Activated B cell treated with CpG ODN at 0.5 μM for 24 hours (primary cell): ENCODE measurements around the gene PDGFRB. TPM values are rescaled to one million over a fixed set of nuclear protein-coding genes. Genes with fewer than 3 reads are reported as not detected.

Source experiments
- ATAC-seq: fragments of 200-7000 bp; cut with Tn5 transposase; one replicate; pipeline ENCODE4 v1.10.0; 2021; ENCODE audit warnings: low read depth, mild to moderate bottlenecking, moderate library complexity
- CTCF ChIA-PET: fragments of 350-600 bp; sonication (Branson Sonifier 250); formaldehyde crosslinking; loops from one replicate; lab custom pipeline; 2021; ENCODE audit warnings: antibody characterized with exemption; lab: Charles Lee
- POLR2A ChIA-PET: fragments of 350-600 bp; sonication (Branson Sonifier 250); formaldehyde crosslinking; loops from one replicate; lab custom pipeline; 2021; ENCODE audit warnings: antibody characterized with exemption; lab: Charles Lee
- DNase-seq: peaks from one replicate; pipeline ENCODE4 v3.0.0; 2022
- H3K27ac Mint-ChIP-seq: one replicate; pipeline ENCODE4 v1.8.0; 2020; ENCODE audit warnings: mixed read lengths
- H3K27me3 Mint-ChIP-seq: one replicate; pipeline ENCODE4 v1.8.0; 2021; ENCODE audit warnings: mixed read lengths
- H3K36me3 Mint-ChIP-seq: one replicate; pipeline ENCODE4 v1.8.0; 2021; ENCODE audit warnings: low read depth, mixed read lengths
- H3K4me1 Mint-ChIP-seq: one replicate; pipeline ENCODE4 v1.8.0; 2021; ENCODE audit warnings: mixed read lengths
- H3K4me3 Mint-ChIP-seq: one replicate; pipeline ENCODE4 v1.8.0; 2020; ENCODE audit warnings: mild to moderate bottlenecking, mixed read lengths
- H3K9me3 Mint-ChIP-seq: one replicate; pipeline ENCODE4 v1.8.0; 2020; ENCODE audit warnings: mixed read lengths
- CTCF ChIP-seq: fragments of 200-600 bp; IDR thresholded peaks from one replicate; pipeline ENCODE4 v1.8.0; 2022; ENCODE audit warnings: antibody characterized with exemption, mild to moderate bottlenecking
- intact Hi-C: fragments of 100-400 bp; cut with micrococcal nuclease; formaldehyde crosslinking; loops from one replicate; pipeline ENCODE4 v1.15.1; 2024
- total RNA-seq: library from RNA; stranded (reverse); gene quantifications from 2 replicates; pipeline ENCODE4 v1.2.3, GENCODE V29; 2022

PDGFRB gene
- total RNA-seq, 1 donor from 2014 or later = 1.8 TPM

- intact Hi-C loops = no loop called here
- Mint-ChIP-seq H3K36me3 (no peaks in the 10 kb centered on the region), H3K27ac (no peak overlapping the region), H3K27me3 (peaks cover 4% of the 10 kb centered on the region), H3K9me3 (no peaks in the 10 kb centered on the region), H3K4me1 (peaks cover 17% of the 10 kb centered on the region), H3K4me3 (no peak overlapping the region)
- ChIA-PET POLR2A (no interaction called here), CTCF (no interaction called here)
- ATAC-seq = no peak
- no peak for TF ChIP-seq CTCF
- no peak for DNase-seq
Measured at GRCh38 chr5:150068961-150069645, 86.5 kb downstream of the PDGFRB start.

- DNase-seq (no peak), ATAC-seq (no peak)
- no peak for TF ChIP-seq CTCF
- Mint-ChIP-seq H3K4me3 (no peak overlapping the region), H3K4me1 (peaks cover 17% of the 10 kb centered on the region), H3K27me3 (peaks cover 4% of the 10 kb centered on the region), H3K9me3 (no peaks in the 10 kb centered on the region), H3K27ac (no peak overlapping the region), H3K36me3 (no peaks in the 10 kb centered on the region)
- ChIA-PET POLR2A (no interaction called here), CTCF (no interaction called here)
- intact Hi-C loops = no loop called here
Measured at GRCh38 chr5:150068472-150068871, 87.2 kb downstream of the PDGFRB start.

GRCh38 chr5:150068071-150068470 is 87.6 kb downstream of the PDGFRB start:
- Mint-ChIP-seq H3K4me1 (peaks cover 17% of the 10 kb centered on the region), H3K9me3 (no peaks in the 10 kb centered on the region), H3K4me3 (no peak overlapping the region), H3K36me3 (no peaks in the 10 kb centered on the region), H3K27ac (no peak overlapping the region), H3K27me3 (peaks cover 4% of the 10 kb centered on the region)
- no peak for TF ChIP-seq CTCF
- ChIA-PET CTCF (no interaction called here), POLR2A (no interaction called here)
- intact Hi-C loops = no loop called here
- DNase-seq (no peak), ATAC-seq (no peak)

GRCh38 chr5:150067405-150067960 is 88.2 kb downstream of the PDGFRB start:
- H3K27me3 Mint-ChIP-seq = peaks cover 4% of the 10 kb centered on the region

More at GRCh38 chr5:150067405-150067960, 88.2 kb downstream of the PDGFRB start:
- Mint-ChIP-seq H3K9me3 (no peaks in the 10 kb centered on the region), H3K27ac (no peak overlapping the region), H3K36me3 (no peaks in the 10 kb centered on the region), H3K4me3 (no peak overlapping the region), H3K4me1 (peaks cover 17% of the 10 kb centered on the region)
- no peak for DNase-seq
- no peak for ATAC-seq
- ChIA-PET POLR2A (interaction anchor here (0.7 kb wide), 1 partner anchor 43 kb away, joined by 3 read pairs; no protein-coding TSS in a partner anchor), CTCF (no interaction called here)
- no peak for TF ChIP-seq CTCF
- intact Hi-C loops = no loop called here
